Measurements from ENCODE around the gene KDM4B. TPM values are rescaled to one million over a fixed set of nuclear protein-coding genes. Genes with fewer than 3 reads are reported as not detected.

The KDM4B gene
- total and polyA plus RNA-seq, 10 of the 15 experiments (the other 5 are each of a cell fraction or from before 2014, with no cell fraction given), result 0.47 to 49.6 (median 16.2) TPM

GRCh38 chr19:5200844-5201243 is 231.9 kb downstream of the KDM4B start:
- Histone ChIP-seq H4K20me1 (ENCODE audit: control insufficient read depth, insufficient read depth) (no peaks in the 10 kb centered on the region), H2AFZ (ENCODE audit: control insufficient read depth, low read depth, low read length) (no peak overlapping the region), H3K4me1 (ENCODE audit: control insufficient read depth, insufficient read depth, low read length) (no peaks in the 10 kb centered on the region), H3K9me3 (replicated peaks; ENCODE audit: control insufficient read depth, insufficient read depth, low read length) (no peaks in the 10 kb centered on the region; the same call in 2 of the 3 replicates), H3K9ac (ENCODE audit: control insufficient read depth, insufficient read depth, low read length) (no peak overlapping the region), H3K4me2 (ENCODE audit: control insufficient read depth, insufficient read depth) (no peak overlapping the region), H3K27me3 (replicated peaks in 1 of 2; ENCODE audit: control insufficient read depth in 2 of 2, insufficient read depth in 2 of 2, low read length in 1 of 2) (no peaks in the 10 kb centered on the region), H3K79me2 (ENCODE audit: control insufficient read depth, insufficient read depth, low read length) (no peaks in the 10 kb centered on the region), H3K36me3 (ENCODE audit: control insufficient read depth in 2 of 2, insufficient read depth in 2 of 2, low read length in 1 of 2) (no peaks in the 10 kb centered on the region), H3K4me3 (no peak overlapping the region), H3K27ac (ENCODE audit: control insufficient read depth, insufficient read depth) (no peak overlapping the region)
- intact Hi-C loops (cut with micrococcal nuclease; ENCODE audit: unreplicated experiment) (no loop called here), in situ Hi-C loops (cut with MboI) (no loop called here)
- DNase-seq (ENCODE audit: low read depth, low spot score) (no peak), FAIRE-seq (no peak), ATAC-seq (no peak)
- ChIA-PET SMC1A (ENCODE audit: uncharacterized antibody, unreplicated experiment) (no interaction called here), CTCF (no interaction called here), RAD21 (ENCODE audit: unreplicated experiment) (no interaction called here), POLR2A (interaction anchor here (0.7 kb wide), 1 partner anchor 925 kb away, joined by 6 read pairs; no protein-coding TSS in a partner anchor)
- TF ChIP-seq, protein P1, sequence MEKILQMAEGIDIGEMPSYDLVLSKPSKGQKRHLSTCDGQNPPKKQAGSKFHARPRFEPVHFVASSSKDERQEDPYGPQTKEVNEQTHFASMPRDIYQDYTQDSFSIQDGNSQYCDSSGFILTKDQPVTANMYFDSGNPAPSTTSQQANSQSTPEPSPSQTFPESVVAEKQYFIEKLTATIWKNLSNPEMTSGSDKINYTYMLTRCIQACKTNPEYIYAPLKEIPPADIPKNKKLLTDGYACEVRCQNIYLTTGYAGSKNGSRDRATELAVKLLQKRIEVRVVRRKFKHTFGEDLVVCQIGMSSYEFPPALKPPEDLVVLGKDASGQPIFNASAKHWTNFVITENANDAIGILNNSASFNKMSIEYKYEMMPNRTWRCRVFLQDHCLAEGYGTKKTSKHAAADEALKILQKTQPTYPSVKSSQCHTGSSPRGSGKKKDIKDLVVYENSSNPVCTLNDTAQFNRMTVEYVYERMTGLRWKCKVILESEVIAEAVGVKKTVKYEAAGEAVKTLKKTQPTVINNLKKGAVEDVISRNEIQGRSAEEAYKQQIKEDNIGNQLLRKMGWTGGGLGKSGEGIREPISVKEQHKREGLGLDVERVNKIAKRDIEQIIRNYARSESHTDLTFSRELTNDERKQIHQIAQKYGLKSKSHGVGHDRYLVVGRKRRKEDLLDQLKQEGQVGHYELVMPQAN (conservative IDR thresholded peaks at IDR 0.05), result no peak
- TF ChIP-seq CUX1 (IDR thresholded peaks at IDR 0.05; ENCODE audit: insufficient replicate concordance, low read depth, low read length), result no peak
- TF ChIP-seq, protein P2, sequence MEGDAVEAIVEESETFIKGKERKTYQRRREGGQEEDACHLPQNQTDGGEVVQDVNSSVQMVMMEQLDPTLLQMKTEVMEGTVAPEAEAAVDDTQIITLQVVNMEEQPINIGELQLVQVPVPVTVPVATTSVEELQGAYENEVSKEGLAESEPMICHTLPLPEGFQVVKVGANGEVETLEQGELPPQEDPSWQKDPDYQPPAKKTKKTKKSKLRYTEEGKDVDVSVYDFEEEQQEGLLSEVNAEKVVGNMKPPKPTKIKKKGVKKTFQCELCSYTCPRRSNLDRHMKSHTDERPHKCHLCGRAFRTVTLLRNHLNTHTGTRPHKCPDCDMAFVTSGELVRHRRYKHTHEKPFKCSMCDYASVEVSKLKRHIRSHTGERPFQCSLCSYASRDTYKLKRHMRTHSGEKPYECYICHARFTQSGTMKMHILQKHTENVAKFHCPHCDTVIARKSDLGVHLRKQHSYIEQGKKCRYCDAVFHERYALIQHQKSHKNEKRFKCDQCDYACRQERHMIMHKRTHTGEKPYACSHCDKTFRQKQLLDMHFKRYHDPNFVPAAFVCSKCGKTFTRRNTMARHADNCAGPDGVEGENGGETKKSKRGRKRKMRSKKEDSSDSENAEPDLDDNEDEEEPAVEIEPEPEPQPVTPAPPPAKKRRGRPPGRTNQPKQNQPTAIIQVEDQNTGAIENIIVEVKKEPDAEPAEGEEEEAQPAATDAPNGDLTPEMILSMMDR (IDR thresholded peaks at IDR 0.05 in 2 of 3, conservative IDR thresholded peaks at IDR 0.05 in 1 of 3; ENCODE audit: control insufficient read depth in 2 of 3, extremely low read depth in 1 of 3, insufficient read depth in 1 of 3, low read depth in 3 of 3, low read length in 3 of 3), result no peak
- TF ChIP-seq BRCA1 (IDR thresholded peaks at IDR 0.05; ENCODE audit: low read depth, low read length), result no peak
- no peak for TF ChIP-seq KAT2A (conservative IDR thresholded peaks at IDR 0.05; ENCODE audit: control insufficient read depth, low read depth, low read length)
- TF ChIP-seq POLR2A (IDR thresholded peaks at IDR 0.05; ENCODE audit: low read depth, low read length), result no peak
- no peak for TF ChIP-seq CEBPB (IDR thresholded peaks at IDR 0.05; ENCODE audit: borderline replicate concordance in 1 of 2, low read depth in 2 of 2, low read length in 2 of 2)
- no TSS peak for BruUV-seq (replicated peaks)
- 31% methylated on average over 4 of the region's 4 CpGs for WGBS (ENCODE audit: insufficient coverage, insufficient replicate concordance, low lambda C conversion rate, missing lambda C conversion rate)

Measured in GM12878 (cell line).